Right forelimb (tissue), 1 donor: ENCODE measurements around the gene GUCY1A2.
"Not testable (repeated sequence)": the region's sequence is repeated elsewhere in the genome, so short reads cannot be mapped to it uniquely, and the experiment has no call there.

Source experiments
- DNase-seq: peaks from one replicate; pipeline ENCODE4 v3.0.0-alpha.2; 2018

The GUCY1A2 gene

DNA sequence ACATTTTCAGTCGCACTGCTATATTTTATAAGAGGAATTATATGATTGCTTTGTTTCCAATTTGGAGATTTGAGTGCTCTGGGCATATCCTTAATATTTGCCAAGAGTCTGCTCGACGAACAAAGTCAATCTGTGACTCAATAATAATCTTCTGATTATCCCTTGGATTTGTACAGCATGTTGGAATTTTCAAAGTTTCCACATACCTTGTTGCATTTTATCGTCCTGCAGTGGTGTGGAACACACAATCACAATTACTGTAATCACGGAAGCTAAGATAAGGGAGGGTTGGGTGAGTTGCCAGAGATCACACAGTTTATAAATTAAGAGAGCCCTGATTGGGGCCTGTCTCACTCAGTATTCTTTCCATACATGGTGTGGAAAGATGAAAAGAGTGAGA, 189.3 kb downstream of the GUCY1A2 start:
- DNase-seq, result no peak

DNA sequence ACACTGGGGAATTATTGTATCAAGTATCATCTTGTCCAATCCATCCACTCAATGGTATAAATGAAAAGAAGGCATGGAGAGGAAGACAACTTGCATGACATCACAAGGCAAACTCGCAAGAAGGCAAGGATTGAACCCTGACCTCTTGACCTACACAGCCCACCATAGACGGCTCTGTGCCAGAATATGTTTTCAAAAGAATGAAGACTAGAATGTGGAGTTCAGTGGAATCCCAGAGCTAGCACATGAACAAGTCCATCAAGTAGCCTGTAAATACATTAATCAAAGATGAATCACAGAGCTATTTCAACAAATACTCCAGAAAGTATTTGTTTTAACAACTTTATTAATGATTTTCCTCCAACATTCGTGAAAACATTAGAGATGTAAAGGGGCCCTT, 189.7 kb downstream of the GUCY1A2 start:
- no peak for DNase-seq

DNA sequence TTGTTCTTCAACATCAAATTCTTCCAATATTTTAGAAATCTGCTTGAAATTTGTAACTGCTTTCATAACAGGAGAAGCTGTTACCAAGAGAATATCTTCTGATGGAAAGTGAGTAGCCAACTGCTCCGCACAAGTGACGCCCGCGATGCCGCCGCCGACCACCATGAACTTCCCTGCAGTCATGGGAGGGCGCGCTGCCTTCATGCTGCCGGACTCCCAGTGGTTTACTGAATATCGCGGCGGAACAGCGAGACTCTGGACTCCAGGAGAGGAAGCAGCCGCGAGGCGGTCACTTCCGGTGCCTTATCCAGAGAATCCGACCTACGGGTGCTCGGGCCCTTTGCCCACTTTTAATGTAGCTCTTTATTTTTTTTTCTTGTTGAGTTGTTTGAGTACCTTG, 190.6 kb downstream of the GUCY1A2 start:
- no peak for DNase-seq

DNA sequence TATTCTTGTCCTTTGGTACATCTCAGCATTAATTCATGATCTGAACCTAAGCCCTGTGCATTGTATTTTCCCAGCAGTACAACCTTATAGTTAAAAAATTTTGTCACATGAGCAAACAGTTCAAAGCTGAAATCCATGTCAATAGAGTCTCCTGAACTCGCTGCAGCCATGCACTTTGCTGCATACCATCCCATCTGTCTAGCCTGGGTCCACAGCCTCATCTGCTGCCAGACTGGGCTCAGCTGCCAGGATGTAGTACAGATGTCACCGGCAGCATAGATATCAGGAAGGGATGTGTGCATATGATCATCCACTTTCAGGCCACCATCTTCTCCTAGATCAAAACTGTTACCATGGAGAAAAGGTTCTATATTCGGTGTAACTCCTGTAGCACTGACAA, 191.7 kb downstream of the GUCY1A2 start:
- not testable (repeated sequence) for DNase-seq

DNA sequence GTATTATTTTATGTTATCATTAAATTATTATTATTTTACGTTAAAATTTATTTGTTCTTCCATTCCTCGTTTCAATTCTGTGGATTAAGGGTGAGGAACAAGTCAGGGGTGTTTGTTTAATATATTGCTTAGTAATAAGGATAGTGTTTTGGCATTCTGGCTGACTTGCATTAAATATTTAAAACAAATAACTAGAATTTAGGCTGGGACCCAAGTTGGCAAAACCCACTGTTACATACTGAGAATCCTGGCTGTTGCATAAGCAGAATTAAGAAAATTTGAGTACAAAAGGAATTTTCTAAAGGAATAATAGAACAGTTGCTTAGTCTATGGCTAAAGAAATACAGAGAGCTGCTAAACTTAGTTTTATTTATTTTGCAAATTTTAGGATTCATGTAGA, 196.4 kb downstream of the GUCY1A2 start:
- DNase-seq, result no peak

DNA sequence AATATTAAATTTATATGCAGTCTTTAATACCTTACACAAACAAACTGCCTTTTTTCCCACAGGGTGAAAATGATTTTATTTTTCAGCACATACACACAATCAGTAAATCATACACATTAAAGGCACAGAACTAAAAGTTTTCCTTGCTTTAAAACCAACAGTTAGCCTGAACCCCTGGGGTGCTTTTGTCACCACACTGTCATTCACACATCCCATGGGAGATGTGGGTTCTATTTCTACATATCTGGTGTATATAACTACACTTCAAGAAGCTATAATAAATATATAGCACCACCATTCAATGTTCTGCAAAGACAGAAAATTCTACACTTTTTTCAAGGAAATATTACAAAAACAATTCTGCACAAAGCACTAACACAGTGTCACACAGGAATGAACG, 197.0 kb downstream of the GUCY1A2 start:
- no peak for DNase-seq

DNA sequence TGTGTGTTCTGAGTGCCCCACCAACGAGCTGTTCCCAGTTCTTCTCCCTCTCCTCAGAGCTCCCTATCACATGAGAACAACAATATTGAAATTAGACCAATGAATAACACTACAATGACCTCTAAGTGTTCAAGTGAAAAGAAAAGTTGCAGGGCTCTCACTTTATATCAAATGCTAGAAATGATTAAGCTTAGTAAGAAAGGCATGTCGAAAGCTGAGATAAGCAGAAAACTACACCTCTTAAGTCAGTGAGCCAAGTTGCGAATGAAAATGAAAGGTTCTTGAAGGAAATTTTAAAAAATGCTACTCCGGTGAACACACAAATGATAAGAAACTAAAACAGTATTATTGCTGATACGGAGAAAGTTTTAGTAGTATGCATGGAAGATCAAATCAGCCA, 199.8 kb downstream of the GUCY1A2 start:
- DNase-seq, result no peak

DNA sequence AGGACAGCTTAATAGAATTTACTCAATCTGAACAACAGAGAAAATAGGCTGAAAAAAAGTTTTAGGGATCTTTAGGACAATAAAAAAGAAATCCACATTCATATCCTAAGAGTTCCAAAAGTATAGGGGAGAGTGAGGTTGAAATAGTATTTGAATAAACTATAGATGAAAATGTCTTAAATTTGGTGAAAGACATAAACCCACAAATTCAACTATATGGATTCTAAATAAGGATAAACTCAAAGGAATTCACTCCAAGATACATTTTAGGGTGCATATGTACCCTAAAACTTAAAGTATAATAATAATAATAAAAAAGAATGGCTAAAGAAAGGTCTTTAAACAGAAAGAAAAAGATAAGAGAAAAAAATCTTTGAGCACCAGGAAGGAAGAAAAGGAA, 203.1 kb downstream of the GUCY1A2 start:
- no peak for DNase-seq

DNA sequence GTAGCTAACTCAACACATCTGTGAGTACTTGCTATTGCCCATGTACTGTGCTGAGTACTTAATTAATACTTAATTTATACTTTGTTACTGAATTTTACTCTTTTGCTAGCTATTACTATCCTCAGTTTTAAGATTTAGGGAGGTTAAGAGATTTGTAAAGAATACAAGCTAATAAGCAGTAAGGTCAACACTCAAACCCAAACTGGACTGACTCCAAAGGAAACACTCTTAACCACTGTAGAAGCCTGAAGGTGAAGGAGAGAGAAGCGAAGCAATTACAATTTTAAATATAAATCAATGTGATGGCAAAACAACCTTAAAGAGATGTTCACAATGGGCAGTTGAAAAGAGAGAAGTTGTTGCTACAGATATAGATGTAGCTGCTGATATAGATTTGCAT, 204.5 kb downstream of the GUCY1A2 start:
- no peak for DNase-seq

DNA sequence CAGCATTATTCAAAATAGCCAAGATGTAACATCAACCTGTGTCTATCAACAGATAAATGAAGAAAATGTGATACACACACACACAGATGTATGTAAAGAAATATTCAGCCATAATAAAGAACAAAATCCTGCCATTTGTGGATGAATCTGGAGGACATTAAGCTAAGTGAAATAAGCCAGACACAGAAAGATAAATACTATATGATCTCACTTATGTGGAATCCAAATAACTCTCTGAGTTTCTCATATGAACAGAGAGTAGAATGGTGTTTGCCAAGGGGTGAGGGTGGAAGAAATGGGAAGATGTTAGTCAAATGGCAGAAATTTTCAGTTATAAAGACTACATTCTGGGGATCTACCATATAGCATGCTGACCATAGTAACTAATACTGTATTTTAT, 224.2 kb downstream of the GUCY1A2 start:
- DNase-seq, result no peak

DNA sequence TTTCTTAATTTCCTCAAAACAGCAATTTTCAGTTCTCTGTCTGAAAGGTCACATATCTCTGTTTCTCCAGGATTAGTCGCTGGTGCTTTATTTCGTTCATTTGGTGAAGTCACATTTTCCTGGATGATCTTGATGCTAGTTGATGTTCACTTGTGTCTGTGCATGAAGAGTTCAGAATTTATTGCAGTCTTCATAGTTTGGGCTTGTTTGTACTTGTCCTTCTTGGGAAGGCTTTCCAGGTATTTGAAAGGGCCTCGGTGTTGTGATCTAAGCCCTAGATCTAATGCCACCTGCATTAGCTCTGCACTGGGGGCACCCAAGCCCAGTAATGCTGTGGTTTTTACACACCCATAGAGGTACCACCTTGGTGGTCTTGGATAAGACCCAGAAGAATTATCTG, 228.9 kb downstream of the GUCY1A2 start:
- DNase-seq, result no peak

DNA sequence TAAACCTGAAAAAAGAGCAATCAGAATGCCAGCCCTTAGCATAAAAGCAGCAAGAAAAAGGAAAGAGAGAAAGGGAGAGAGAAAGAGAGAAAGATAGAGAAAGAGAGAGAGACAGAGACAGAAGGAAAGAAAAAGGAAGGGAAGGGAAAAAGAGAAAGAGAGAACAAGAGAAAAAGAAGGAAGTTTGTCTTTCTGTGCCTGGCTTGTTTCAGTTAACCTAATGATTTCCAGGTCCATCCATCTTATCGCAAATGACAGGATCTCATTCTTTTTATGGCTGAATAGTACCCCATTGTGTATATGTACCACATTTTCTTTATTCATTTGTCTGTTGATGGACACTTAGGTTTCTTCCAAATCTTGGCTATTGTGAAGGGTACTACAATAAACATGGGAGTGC, 230.8 kb downstream of the GUCY1A2 start:
- DNase-seq, result no peak

DNA sequence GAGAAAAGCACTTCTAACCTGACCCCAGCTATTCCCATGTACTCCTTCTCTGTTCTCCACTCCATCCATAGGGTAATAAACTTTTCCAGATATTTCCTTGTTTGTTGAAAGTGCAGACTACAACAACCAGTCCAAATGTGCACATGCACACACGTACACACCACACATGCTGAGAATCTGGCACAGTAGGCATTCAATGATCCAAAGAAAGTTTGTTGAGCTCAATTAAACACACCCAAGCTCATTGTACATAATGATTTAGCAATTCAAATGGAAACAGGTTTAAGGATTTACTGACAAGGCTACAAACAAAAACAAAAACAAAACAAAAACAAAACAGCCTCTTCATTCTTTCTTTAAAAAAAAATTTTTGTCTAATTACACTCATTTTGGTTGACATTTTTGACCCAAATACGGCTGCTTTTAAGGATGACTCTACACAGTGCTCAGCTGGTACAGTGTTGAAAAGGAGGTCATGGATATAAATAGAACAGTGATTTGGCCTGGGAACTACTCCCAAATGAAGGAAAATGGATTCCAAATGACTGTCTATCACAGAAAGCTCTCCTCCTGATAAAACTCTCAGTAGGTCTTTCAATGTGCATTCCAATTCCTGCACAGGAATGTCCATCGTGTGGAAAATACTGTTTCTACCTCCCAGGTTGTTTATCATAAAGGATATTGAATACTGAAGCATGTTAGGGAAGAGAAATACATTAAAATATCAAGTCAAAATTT, 232.2 kb downstream of the GUCY1A2 start:
- no peak for DNase-seq

DNA sequence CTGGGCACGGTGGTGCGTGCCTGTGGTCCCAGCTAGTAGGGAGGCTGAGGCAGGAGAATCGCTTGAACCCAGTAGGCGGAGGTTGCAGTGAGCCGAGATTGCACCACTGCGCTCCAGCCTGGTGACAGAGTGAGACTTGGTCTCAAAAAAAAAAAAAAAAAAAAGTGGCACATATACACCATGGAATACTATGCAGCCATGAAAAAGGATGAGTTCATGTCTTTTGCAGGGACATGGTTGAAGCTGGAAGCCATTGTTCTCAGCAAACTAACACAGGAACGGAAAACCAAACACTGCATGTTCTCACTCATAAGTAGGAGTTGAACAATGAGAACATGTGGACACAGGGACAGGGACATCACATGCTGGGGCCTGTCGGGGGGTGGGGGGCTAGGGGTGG, 241.0 kb downstream of the GUCY1A2 start:
- not testable (repeated sequence) for DNase-seq

DNA sequence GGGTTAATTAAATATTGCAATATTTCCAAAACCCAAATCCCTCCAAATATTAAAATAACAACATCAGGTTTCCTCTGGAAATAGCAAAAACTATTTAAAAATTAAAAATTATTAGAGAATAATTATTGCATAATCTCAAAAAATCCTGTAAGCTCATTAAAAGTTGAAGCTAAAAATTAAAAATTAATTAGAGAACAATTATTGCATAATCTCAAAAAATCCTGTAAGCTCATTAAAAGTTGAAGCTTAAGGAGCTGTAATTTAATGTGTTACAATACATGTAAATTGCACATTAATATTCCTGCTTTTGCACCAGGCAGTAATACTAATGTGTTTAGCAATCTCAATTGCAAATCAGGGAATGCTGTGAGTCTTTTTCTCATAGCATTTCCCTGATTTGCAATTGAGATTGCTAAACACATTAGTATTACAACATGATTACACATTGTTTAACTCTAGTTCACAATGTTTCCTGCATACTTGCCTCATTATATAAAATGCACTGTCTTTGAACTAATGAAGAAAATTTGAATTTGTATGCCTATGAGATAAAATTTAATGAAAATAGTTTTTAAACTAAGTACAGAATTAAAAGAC, 247.7 kb downstream of the GUCY1A2 start:
- no peak for DNase-seq

DNA sequence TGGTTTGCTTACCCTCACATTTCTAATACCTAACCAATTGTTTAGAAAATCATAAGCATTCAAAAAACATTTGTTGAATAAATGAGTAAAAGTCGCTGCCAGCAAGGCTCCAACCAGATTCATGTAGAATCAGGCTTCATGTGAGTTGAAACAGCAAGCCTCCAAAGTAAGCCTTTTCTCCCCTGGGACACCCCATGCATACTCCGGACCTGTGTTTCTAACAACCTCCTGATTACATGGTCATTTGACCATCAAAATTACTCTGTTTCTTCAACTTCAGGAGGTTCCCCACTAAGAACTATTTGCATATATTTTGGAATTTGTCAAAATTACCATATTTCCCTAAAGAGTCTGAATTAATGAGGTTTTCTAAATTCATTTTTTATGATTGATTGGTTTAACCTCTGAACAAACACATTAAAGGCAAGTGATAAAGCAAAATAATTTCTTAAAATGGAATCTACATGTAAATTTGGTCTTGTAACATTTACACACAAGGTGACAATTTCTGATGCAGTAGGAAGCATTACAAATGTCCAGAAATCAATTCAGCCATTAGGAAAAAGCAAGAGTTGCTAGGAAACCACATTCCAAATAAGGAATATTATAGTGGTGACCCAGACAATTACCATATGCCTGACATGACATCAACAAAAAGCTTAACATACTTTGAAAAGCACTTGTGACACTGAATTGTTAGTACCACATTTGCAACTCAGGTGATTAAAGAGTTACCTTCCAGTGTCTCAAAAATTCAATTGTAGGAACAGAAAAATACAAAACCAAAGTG, 252.6 kb downstream of the GUCY1A2 start:
- DNase-seq, result no peak

DNA sequence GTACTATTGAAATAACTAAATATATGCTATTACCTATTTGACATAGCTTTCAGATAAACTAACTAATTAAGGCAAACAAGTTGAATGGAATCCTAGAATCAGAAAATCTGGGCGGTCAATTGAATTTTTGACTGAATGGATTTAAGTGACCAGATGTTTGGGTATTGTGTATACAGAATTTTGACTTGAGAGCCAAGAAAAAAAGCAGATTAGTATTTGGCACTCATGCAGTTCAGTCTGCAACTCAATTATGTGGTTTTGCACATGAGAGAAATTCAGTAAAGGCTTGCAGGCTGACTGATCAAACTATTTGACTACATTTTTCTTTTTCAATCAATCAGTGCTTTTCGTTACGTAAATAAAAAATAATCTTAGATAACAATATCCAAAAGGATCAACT, 254.8 kb downstream of the GUCY1A2 start:
- no peak for DNase-seq

DNA sequence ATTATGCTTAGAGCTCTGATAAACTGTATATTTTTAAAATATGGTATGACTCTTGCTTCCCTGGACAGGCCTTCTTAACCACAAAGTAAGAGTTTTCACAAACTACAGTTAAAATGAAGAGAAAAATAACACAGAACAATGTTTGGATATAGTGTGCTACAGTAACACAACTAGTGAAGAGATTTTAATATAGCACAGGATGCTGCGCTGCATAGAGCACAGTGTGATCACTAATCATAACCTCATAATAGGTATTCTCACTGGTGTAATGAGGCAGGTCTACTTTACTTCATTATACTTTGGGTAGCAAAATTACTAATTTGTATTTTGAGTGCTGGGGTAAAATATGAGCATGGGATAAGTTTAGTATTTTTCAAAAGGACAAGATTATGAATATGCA, 256.5 kb downstream of the GUCY1A2 start:
- DNase-seq, result no peak

DNA sequence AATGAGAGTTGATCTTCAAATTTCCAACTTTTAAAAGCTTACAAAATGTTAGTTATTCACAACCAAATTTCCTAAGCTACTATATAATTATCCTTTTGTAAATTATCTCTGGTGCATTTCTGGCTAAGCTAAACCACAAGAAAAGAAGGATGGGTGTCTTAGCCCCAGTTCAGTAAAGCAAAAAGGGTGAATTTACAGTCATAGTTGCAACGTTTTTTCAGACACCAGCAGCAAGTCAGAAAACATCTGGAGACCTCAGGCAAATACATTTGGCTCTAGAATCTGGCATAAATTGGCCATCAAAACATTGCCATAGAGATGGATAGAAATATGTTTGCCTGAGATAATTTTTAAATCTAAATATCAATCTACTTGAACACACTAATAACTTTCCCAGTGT, 257.0 kb downstream of the GUCY1A2 start:
- DNase-seq, result no peak

DNA sequence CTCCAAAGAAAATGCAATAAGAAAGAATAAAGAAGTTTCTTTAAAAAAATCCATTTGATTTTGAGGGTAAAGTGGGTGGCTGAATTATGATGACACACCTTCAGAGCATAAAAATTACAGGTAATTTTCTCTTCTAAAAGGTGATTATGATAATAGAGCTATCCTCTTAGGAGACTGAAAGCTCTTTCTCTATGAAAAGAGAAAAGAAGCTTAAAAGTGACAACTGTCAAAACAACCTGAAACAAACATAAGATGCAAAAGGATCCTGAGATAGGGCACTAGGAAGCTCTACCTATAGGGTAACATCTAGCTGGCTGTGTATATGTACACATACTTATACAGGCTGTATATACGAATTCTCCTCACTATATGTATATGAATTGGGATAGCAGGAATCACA, 270.2 kb downstream of the GUCY1A2 start:
- no peak for DNase-seq

DNA sequence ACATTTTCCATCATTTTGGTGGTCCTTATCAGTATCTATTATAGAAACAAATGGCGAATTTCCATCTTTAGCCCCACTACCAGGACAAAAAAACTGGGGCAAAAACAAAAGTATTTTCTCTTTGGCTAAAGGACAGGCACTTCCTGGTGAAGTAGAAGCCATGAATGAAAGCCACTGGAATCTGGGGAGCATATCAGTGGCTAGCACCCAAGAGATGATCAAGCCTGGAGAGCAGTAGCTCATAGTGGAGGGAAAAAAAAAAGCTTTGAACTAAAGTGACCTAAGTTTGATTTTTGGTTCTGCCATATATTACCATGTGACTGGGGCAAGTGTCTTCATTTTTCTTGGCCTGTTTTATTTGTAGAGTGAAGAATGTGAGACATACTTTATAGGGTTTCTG, 272.3 kb downstream of the GUCY1A2 start:
- no peak for DNase-seq

DNA sequence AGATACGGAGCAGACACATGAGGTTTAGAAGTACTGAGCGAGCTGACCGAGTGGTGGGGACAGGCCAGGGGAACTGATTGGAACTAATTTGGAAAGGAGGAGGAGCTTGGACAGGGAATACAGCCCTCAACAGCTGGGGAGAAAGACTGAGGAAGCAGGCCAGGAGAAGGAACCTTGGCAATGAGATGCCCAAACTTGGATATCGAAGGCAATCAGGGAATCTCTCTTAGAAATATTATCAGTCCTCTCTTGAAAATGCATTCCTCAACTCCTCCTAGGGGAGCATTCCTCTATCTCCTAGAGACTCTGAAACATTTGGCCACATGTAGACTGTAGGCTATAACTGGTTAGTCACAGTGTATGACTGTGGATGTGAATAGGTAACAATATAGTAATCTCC, 284.6 kb downstream of the GUCY1A2 start:
- DNase-seq, result no peak

DNA sequence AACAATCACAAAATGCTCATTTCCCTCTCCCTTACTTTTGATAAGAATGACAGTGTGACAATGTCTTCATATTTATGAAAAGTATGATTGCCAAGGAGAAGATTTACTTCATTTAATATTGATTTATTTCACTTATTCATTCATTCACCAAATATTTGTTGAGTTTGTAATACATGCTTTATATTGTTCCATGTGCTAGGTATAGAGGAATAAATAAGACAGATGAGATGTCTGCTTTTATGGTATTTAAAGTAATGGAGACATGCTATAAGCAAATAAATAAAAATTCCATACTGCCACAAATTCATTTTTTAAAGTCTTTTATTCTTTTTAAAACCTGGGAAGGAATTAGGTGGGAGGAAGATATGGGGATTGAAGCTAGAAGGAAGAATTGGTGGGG, 289.4 kb downstream of the GUCY1A2 start:
- DNase-seq, result no peak

DNA sequence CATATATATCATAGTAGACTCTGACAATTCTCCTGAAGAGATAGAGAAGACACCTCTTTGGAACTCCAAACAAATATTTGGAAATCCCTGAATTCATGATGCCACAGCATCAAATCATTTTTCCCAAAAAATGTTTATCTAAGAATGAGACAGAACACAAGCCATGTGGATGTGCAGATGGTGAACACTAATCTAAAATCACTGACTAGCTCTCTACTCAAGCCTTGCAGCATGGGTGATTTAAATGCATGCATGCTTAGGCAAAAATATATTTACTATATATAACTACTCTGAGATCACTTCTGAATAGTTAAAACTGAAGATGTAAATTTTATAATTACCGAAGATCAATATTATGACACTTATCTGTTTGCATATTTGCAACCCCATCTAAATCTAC, 289.9 kb downstream of the GUCY1A2 start:
- no peak for DNase-seq
